Neuronal stem cell (in vitro differentiated cells): ENCODE results near the gene TMUB2.
A peak's percentile ranks its signal among the peaks of the same experiment; 100 is the strongest.

ENCODE experiments used
- DNase-seq: peaks from one replicate; pipeline ENCODE4 v3.0.0-alpha.2; 2013; ENCODE audit warnings: low spot score
- H2AFZ ChIP-seq: one replicate; pipeline ENCODE4 v1.6.1; 2013; ENCODE audit warnings: mild to moderate bottlenecking, low read length, inconsistent platforms
- H2AK5ac ChIP-seq: 2 replicates; pipeline ENCODE4 v1.6.1; 2013; ENCODE audit warnings: low read depth, mild to moderate bottlenecking, inconsistent platforms, low read length, moderate library complexity, mixed read lengths
- H2BK120ac ChIP-seq: 2 replicates; pipeline ENCODE4 v1.6.1; 2013; ENCODE audit warnings: low read depth, mild to moderate bottlenecking, inconsistent platforms, low read length, moderate library complexity, mixed read lengths
- H2BK12ac ChIP-seq: one replicate; pipeline ENCODE4 v1.6.1; 2013; ENCODE audit warnings: low read length, inconsistent platforms
- H2BK15ac ChIP-seq: 2 replicates; pipeline ENCODE4 v1.6.1; 2013; ENCODE audit warnings: mild to moderate bottlenecking, low read length, inconsistent platforms, mixed read lengths
- H2BK5ac ChIP-seq: one replicate; pipeline ENCODE4 v1.6.1; 2013; ENCODE audit warnings: inconsistent platforms, mild to moderate bottlenecking, low read length, moderate library complexity
- H3K14ac ChIP-seq: one replicate; pipeline ENCODE4 v1.6.1; 2013; ENCODE audit warnings: low read length, inconsistent platforms
- H3K18ac ChIP-seq: 2 replicates; pipeline ENCODE4 v1.6.1; 2013; ENCODE audit warnings: low read length, inconsistent platforms
- H3K23ac ChIP-seq: 2 replicates; pipeline ENCODE4 v1.6.1; 2013; ENCODE audit warnings: low read depth, mild to moderate bottlenecking, mixed read lengths, low read length, inconsistent platforms; ENCODE audit not compliant: poor library complexity
- H3K27ac ChIP-seq: replicated peaks from 3 replicates; pipeline ENCODE4 v1.5.1; 2013; ENCODE audit warnings: low read length, inconsistent platforms
- H3K27me3 ChIP-seq, 3 experiments: 2 replicates each; pipeline ENCODE4 v1.6.1; 2013; ENCODE audit warnings: low read length in 3 of 3, mild to moderate bottlenecking in 2 of 3, inconsistent platforms in 1 of 3, low read depth in 1 of 3, mixed read lengths in 1 of 3, moderate library complexity in 1 of 3; ENCODE audit not compliant: control insufficient read depth in 3 of 3, insufficient read depth in 3 of 3
- H3K36me3 ChIP-seq, 2 donors: replicated peaks in 1 of 2; 2 replicates each; pipeline ENCODE4 v1.6.1; 2013; ENCODE audit warnings: low read length in 2 of 2; ENCODE audit not compliant: control insufficient read depth in 2 of 2, insufficient read depth in 2 of 2
- H3K4ac ChIP-seq: 2 replicates; pipeline ENCODE4 v1.6.1; 2013; ENCODE audit warnings: inconsistent platforms, mild to moderate bottlenecking, low read length, moderate library complexity
- H3K4me1 ChIP-seq, 2 donors: 1 replicate in 1 of 2; 2 replicates in 1 of 2; pipeline ENCODE4 v1.6.1; 2013; ENCODE audit warnings: low read length in 2 of 2, low read depth in 1 of 2; ENCODE audit not compliant: control insufficient read depth in 2 of 2, insufficient read depth in 1 of 2
- H3K4me2 ChIP-seq: one replicate; pipeline ENCODE4 v1.6.1; 2013; ENCODE audit warnings: mild to moderate bottlenecking, low read length, inconsistent platforms; ENCODE audit not compliant: insufficient read depth, poor library complexity, severe bottlenecking
- H3K4me3 ChIP-seq, 2 donors: 2 replicates each; pipeline ENCODE4 v1.5.1; 2013; ENCODE audit warnings: low read length in 2 of 2, mild to moderate bottlenecking in 2 of 2, inconsistent platforms in 1 of 2, moderate library complexity in 1 of 2
- H3K79me1 ChIP-seq: one replicate; pipeline ENCODE4 v1.6.1; 2013; ENCODE audit warnings: low read depth, mild to moderate bottlenecking, inconsistent platforms, low read length, moderate library complexity
- H3K9ac ChIP-seq: one replicate; pipeline ENCODE4 v1.6.1; 2013; ENCODE audit warnings: mild to moderate bottlenecking, low read depth, low read length, inconsistent platforms; ENCODE audit not compliant: poor library complexity
- H3K9me3 ChIP-seq, 2 donors: replicated peaks in 1 of 2; 2 replicates each; pipeline versions ENCODE3 to v1.6.1; 2013; ENCODE audit warnings: low read length in 2 of 2, mild to moderate bottlenecking in 2 of 2, inconsistent platforms in 1 of 2, low read depth in 1 of 2, mixed read lengths in 1 of 2, moderate library complexity in 1 of 2; ENCODE audit not compliant: control insufficient read depth in 2 of 2, insufficient read depth in 1 of 2
- H4K8ac ChIP-seq: one replicate; pipeline ENCODE4 v1.6.1; 2013; ENCODE audit warnings: low read depth, mild to moderate bottlenecking, inconsistent platforms, low read length, moderate library complexity
- H4K91ac ChIP-seq: one replicate; pipeline ENCODE4 v1.6.1; 2013; ENCODE audit warnings: low read length, low read depth, mild to moderate bottlenecking, inconsistent platforms; ENCODE audit not compliant: poor library complexity
- WGBS, 2 donors: extraction: QIAGEN DNeasy Blood & Tissue Kit; methylation state at CpG; one replicate each; pipeline ENCODE4 v1.1.7; 2013; ENCODE audit warnings: missing lambda C conversion rate in 2 of 2, mixed read lengths in 1 of 2; ENCODE audit not compliant: insufficient read length in 2 of 2, insufficient replicate concordance in 1 of 2; ENCODE audit errors: extremely low coverage in 2 of 2; 5-methylcytosine and 5-hydroxymethylcytosine counted together

The TMUB2 gene

DNA sequence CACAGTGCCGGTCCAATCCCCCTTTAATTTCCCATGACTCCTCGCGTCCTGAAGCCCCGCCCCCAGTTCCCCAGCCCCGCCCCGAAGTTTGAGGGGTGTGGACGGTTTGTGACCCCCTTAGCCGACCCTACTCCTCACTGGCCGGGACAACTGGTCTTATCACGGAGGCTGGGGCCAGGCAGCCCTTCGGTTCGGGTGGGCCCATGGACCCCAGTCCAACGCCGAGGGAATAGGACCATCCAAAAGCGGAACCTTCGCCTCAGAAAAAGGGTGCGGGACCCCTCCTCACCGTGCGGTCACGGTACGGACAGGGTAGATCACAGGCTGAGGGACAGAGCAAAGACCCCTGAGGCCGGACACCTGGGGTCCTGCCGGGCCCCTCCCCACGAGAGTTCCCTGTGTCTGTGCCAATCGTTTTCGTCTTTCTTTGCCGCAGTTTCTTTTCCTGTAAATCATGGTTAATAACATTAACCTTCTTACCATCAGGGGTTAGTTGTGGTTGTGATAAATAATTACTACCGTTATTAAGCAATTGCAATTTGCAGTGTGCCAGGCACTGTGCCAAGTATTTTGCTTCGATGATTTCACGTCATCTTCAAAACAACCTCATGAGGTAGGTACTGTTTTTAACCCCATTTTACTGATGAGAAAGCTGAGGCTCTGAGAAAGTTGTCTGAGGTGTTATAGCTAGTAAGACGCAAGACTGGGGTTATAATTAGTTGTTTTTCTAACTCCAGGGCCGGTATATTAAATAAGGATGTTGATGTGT, 543 bp downstream of the TMUB2 start:
- no peak overlapping the region for H4K91ac ChIP-seq
- no peaks in the 10 kb centered on the region for H3K9me3 ChIP-seq
- peaks cover 15% of the 10 kb centered on the region for H3K79me1 ChIP-seq
- H2BK15ac ChIP-seq, result no peak overlapping the region
- peak overlapping the region; percentile 96 for H3K9ac ChIP-seq
- H2BK5ac ChIP-seq, result peak overlapping the region; percentile 33
- peak overlapping the region; percentile 94 for H2AFZ ChIP-seq
- no CpG with 5 or more reads among the region's 32 CpGs for WGBS, 2 donors
- H4K8ac ChIP-seq, result peak overlapping the region; percentile 31
- H3K27ac ChIP-seq, result peak overlapping the region; percentile 83
- peak overlapping the region; percentile 99 for H3K18ac ChIP-seq
- no peak overlapping the region for H2BK12ac ChIP-seq
- peak overlapping the region; percentile 50 for H2AK5ac ChIP-seq
- H3K4me3 ChIP-seq, result peak overlapping the region; percentile 96 to 99
- H3K27me3 ChIP-seq, result no peaks in the 10 kb centered on the region
- H2BK120ac ChIP-seq, result no peak overlapping the region
- DNase-seq, result no peak
- peak overlapping the region; percentile 95 for H3K4me2 ChIP-seq
- peaks cover 16 to 58% of the 10 kb centered on the region in 2 donors for H3K36me3 ChIP-seq
- peaks cover 0 to 7% of the 10 kb centered on the region in 2 donors for H3K4me1 ChIP-seq
- no peak overlapping the region for H3K4ac ChIP-seq
- peak overlapping the region; percentile 95 for H3K14ac ChIP-seq
- H3K23ac ChIP-seq, result peak overlapping the region; percentile 89

DNA sequence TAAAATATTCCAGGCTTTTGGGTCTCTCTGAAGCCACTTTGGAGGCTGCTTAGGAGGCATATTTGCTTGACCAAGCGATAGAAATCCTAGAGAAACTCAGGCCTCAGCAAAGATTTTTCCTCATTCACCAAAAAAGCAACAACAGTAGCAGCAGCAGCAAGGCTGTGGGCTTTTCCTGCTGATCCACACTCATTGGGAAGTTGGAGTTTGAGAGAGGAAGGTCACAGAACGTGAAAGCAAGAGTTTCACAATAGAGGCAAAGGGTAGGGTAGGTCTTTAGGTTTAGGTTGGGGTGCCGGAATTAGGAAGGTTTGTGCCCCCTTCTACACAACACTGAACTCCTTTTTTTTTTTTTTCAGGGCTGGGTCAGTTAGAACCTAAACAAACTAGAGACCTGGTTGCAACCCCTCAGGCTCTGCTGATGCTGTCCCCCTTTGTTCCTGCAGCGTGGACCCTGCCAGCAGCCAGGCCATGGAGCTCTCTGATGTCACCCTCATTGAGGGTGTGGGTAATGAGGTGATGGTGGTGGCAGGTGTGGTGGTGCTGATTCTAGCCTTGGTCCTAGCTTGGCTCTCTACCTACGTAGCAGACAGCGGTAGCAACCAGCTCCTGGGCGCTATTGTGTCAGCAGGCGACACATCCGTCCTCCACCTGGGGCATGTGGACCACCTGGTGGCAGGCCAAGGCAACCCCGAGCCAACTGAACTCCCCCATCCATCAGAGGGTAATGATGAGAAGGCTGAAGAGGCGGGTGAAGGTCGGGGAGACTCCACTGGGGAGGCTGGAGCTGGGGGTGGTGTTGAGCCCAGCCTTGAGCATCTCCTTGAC, 2.0 kb downstream of the TMUB2 start:
- H2AK5ac ChIP-seq, result no peak overlapping the region
- H2AFZ ChIP-seq, result no peak overlapping the region
- H3K23ac ChIP-seq, result no peak overlapping the region
- peak overlapping the region; percentile 55 for H3K9ac ChIP-seq
- DNase-seq, result no peak
- no peak overlapping the region for H3K14ac ChIP-seq
- no peak overlapping the region for H4K8ac ChIP-seq
- no peaks in the 10 kb centered on the region for H3K9me3 ChIP-seq
- no peak overlapping the region for H3K27ac ChIP-seq
- H2BK12ac ChIP-seq, result no peak overlapping the region
- peaks cover 21 to 59% of the 10 kb centered on the region in 2 donors for H3K36me3 ChIP-seq
- H3K18ac ChIP-seq, result no peak overlapping the region
- no peak overlapping the region for H4K91ac ChIP-seq
- H2BK15ac ChIP-seq, result no peak overlapping the region
- H2BK120ac ChIP-seq, result no peak overlapping the region
- H3K4me3 ChIP-seq, result peak overlapping the region in 1 of 2 donors; percentile 39
- no CpG with 5 or more reads among the region's 12 CpGs for WGBS, 2 donors
- H3K27me3 ChIP-seq, result no peaks in the 10 kb centered on the region
- H3K79me1 ChIP-seq, result peaks cover 13% of the 10 kb centered on the region
- no peak overlapping the region for H3K4me2 ChIP-seq
- no peak overlapping the region for H3K4ac ChIP-seq
- peaks cover 0 to 7% of the 10 kb centered on the region in 2 donors for H3K4me1 ChIP-seq
- H2BK5ac ChIP-seq, result no peak overlapping the region

DNA sequence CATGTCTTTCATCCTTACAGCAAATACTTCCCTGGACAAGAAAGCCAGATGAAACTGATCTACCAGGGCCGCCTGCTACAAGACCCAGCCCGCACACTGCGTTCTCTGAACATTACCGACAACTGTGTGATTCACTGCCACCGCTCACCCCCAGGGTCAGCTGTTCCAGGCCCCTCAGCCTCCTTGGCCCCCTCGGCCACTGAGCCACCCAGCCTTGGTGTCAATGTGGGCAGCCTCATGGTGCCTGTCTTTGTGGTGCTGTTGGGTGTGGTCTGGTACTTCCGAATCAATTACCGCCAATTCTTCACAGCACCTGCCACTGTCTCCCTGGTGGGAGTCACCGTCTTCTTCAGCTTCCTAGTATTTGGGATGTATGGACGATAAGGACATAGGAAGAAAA, 3.7 kb downstream of the TMUB2 start:
- Histone ChIP-seq H3K4me1 (peaks cover 0 to 3% of the 10 kb centered on the region in 2 donors), H3K27ac (no peak overlapping the region), H3K4me2 (no peak overlapping the region), H3K36me3 (peaks cover 37 to 60% of the 10 kb centered on the region in 2 donors), H2BK120ac (no peak overlapping the region), H2AK5ac (no peak overlapping the region), H2AFZ (no peak overlapping the region), H2BK5ac (no peak overlapping the region), H2BK12ac (no peak overlapping the region), H3K9ac (no peak overlapping the region), H3K4ac (no peak overlapping the region), H2BK15ac (no peak overlapping the region), H3K4me3 (no peak overlapping the region), H4K8ac (no peak overlapping the region), H4K91ac (no peak overlapping the region), H3K79me1 (peaks cover 13% of the 10 kb centered on the region), H3K18ac (no peak overlapping the region), H3K23ac (no peak overlapping the region), H3K14ac (no peak overlapping the region), H3K9me3 (no peaks in the 10 kb centered on the region), H3K27me3 (no peaks in the 10 kb centered on the region)
- no peak for DNase-seq
- no CpG with 5 or more reads among the region's 10 CpGs for WGBS, 2 donors

DNA sequence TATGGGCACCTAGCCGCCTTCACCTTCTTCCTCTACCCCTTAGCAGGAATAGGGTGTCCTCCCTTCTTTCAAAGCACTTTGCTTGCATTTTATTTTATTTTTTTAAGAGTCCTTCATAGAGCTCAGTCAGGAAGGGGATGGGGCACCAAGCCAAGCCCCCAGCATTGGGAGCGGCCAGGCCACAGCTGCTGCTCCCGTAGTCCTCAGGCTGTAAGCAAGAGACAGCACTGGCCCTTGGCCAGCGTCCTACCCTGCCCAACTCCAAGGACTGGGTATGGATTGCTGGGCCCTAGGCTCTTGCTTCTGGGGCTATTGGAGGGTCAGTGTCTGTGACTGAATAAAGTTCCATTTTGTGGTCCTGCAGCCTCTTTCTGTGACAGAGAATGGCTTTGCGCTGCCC, 4.6 kb downstream of the TMUB2 start:
- Histone ChIP-seq H2BK15ac (no peak overlapping the region), H3K23ac (no peak overlapping the region), H3K27me3 (no peaks in the 10 kb centered on the region), H4K91ac (no peak overlapping the region), H3K36me3 (peaks cover 41 to 69% of the 10 kb centered on the region in 2 donors), H3K4me1 (peaks cover 0 to 3% of the 10 kb centered on the region in 2 donors), H2BK120ac (no peak overlapping the region), H2BK12ac (no peak overlapping the region), H2AFZ (no peak overlapping the region), H3K79me1 (peaks cover 13% of the 10 kb centered on the region), H3K18ac (no peak overlapping the region), H2BK5ac (no peak overlapping the region), H2AK5ac (no peak overlapping the region), H3K9ac (no peak overlapping the region), H3K4me3 (no peak overlapping the region), H3K9me3 (no peaks in the 10 kb centered on the region), H4K8ac (no peak overlapping the region), H3K27ac (peak overlapping the region; percentile 40), H3K4me2 (no peak overlapping the region), H3K4ac (no peak overlapping the region), H3K14ac (no peak overlapping the region)
- WGBS, 2 donors, result no CpG with 5 or more reads among the region's 5 CpGs
- no peak for DNase-seq
